GM12874 (cell line): ENCODE results near the gene SPRED2.

ENCODE experiments used
- CTCF ChIP-seq: IDR thresholded peaks from 2 replicates; pipeline ENCODE4 v1.5.1; 2011; ENCODE audit warnings: low read depth, mild to moderate bottlenecking, control low read depth, low read length, moderate library complexity; ENCODE audit not compliant: insufficient read depth

The SPRED2 gene

GRCh38 chr2:65331336-65332025, 100.9 kb downstream of the SPRED2 start:
- no peak for TF ChIP-seq CTCF

- TF ChIP-seq CTCF, result no peak
Observed at GRCh38 chr2:65329525-65329924, 102.9 kb downstream of the SPRED2 start.

- TF ChIP-seq CTCF, result no peak
Observed at GRCh38 chr2:65326276-65326675, 106.1 kb downstream of the SPRED2 start.

GRCh38 chr2:65325066-65325465, 107.3 kb downstream of the SPRED2 start:
- TF ChIP-seq CTCF, result no peak

GRCh38 chr2:65320946-65321345, 111.5 kb downstream of the SPRED2 start:
- no peak for TF ChIP-seq CTCF

GRCh38 chr2:65320042-65320725, 112.2 kb downstream of the SPRED2 start:
- TF ChIP-seq CTCF, result peak; percentile 54

- TF ChIP-seq CTCF, result no peak
Observed at GRCh38 chr2:65319674-65320041, 112.7 kb downstream of the SPRED2 start.
